Pons (tissue), 1 donor: Measurements from ENCODE around the gene ZNF529.
"Not testable (repeated sequence)": the region's sequence is repeated elsewhere in the genome, so short reads cannot be mapped to it uniquely, and the experiment has no call there.

Experiments
- DNase-seq: peaks from one replicate; pipeline ENCODE4 v3.0.0-alpha.2; 2016; ENCODE audit warnings: low spot score

The ZNF529 gene

DNA sequence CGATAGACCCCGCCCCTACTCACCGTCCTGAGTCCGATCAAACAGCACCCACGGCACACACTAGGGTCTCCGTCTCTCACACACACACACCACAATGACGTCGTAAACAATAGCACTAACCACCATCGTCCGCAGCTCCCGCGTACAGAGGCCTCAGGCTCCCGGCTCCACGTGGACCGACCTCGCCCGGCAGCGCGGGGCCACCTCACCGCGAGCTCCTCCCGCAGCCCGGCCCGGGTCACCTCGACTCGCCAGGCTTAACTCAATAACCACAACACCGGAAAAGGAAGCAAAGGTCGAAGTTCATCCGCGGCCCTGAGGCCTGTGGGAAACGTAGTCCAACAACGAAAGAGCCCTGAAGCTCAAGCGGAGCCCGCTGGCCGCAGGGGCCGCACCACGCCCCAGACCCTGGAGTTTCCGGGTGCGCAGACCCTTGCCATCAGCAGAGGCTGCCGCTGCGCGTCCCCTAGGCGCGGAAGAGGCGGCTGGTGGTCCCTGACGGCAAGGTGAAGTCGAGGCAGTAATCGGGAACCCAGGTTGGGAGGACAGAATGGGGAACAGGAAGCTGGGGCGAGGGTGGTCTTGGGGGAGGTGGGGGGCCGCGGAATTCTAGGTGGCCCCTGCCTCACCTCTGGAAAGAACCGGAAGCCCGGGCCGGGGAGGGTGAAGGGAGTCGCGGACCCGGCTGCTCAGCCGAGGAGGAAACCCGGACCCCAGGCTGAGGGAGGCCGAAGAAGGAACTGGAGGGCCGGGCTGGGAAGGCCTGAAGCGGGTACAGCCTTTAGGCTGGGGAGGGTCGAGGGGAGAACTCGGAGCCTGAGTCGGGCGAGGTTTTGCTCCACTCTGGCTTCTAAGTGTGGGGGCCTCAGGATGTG, at the start of gene ZNF529:
Gene ZNF529, minus strand, starts transcription at position 273 of the 875 bp plus-strand sequence. CDS start 946 bp downstream, outside the sequence.
- DNase-seq: peak; percentile 90

DNA sequence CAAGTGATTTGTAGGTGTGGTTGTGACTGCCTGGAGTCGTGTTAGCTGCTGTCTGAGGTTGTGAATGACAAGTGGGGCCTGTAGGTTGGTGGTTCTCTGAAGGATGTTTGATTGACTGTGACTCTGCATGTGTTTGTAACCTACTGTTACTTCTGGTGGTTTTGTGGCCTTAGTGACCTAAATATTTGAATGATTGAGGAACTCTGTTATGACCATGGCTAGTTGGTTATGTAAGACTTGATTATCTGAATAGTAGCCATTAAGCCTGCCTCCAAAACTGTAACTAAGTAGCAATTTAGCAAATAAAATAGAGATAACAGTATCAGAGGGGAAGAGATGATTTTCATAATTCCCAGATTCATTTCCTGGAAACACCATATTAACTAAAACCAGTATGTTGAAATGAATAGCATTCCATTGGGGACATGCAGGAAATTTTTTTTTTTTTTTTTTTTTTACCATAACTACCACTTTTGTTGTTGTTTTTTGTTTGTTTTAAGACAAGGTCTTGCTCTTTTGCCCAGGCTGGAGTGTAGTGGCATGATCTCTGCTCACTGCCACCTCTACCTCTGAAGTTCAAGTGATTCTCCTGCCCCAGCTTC, 32.9 kb upstream of the ZNF529 start:
- DNase-seq: no peak

DNA sequence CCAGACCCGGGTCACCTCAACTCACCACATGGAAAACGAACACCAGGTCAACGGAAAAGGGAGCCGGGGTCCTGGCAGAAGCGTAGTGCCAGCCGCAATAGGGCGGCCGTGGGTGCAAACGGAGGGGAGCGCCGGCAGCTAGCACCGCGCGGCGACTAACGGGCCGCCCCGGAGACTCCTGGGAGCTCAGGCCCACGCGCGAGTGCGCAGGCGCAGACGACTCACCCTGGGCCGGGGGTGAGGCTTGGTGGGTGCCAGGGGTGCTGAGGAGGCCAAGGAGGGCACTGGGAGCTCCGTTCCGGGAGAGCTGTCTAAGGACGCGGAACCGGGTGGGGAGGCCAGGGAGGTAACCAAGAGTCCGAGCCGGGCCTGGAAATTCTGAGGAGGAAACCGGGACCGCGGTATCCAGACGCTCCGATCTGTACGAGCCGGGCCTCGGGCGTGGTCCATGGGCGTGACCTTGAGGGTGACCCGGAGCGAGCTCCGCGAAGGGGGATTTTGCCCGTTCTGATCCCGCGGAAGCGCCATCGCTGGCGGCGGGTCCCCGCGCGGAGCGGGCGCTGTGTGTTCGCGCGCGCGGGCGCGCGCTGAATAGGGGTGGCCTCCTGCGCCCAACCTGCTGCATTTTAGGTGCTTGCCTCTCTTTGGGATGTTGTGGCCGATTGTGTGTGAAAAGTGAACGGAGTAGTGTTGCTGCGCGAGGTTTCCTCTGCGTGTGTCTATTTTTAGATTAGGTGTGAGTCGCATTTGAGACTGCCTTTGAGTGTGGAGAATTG, 32.2 kb upstream of the ZNF529 start, which contains the start of gene ZNF382:
Gene ZNF382, plus strand, starts transcription at position 213 of the 776 bp plus-strand sequence. CDS start 4,602 bp downstream, outside the sequence.
- DNase-seq: peak; percentile 56

DNA sequence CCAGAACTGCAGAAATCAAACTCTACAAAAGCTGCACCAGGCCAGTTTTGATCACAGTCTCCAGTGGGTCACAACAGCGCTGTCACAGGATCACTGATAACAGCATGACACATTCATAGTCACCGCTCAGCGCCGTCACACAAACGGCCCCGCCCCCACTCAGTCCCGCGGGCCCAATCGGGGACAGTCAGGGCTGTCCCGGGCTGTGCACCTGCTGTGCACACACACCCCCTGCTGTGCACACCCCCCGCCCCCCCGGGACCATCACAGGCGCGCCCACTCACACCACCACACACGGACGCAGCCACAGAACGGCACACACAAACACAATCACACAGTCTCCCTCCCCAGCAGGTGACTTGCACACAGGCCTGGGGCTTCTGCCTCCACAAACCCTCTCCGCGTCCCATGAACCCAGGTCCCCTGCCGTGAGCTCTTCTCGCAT, 31.6 kb upstream of the ZNF529 start:
- DNase-seq: peak; percentile 65

DNA sequence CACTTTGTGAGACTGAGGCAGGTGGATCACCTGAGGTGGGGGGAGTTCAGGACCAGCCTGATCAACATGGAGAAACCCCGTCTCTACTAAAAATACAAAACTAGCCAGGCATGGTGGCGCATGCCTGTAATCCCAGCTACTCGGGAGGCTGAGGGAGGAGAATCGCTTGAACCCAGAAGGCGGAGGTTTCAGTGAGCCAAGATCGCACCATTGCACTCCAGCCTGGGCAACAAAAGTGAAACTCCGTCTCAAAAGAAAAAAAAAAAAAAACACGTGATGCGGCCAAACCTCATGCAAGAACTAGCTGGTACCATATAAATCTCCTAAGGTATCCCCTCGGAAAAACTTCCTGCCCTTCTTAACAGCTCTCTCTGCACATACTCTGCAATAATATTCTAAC, 29.6 kb upstream of the ZNF529 start:
- not testable (repeated sequence) for DNase-seq

DNA sequence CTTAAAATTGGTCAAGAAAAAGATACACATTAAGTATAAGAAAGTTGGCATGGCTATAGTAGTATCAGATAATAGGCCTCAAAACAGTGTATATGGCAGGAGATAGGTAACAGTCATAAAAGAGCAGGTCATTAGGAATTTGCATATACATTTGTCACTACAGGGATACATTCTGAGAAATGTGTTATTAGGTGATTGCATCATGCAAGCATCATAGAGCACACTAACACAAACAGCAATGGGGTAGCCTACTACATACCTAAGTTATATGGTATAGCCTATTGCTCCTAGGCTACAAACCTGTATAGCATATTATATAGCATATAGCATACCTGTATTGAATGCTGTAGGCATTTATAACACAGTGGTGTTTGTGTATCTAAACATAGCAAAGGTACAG, 6.2 kb upstream of the ZNF529 start:
- no peak for DNase-seq

DNA sequence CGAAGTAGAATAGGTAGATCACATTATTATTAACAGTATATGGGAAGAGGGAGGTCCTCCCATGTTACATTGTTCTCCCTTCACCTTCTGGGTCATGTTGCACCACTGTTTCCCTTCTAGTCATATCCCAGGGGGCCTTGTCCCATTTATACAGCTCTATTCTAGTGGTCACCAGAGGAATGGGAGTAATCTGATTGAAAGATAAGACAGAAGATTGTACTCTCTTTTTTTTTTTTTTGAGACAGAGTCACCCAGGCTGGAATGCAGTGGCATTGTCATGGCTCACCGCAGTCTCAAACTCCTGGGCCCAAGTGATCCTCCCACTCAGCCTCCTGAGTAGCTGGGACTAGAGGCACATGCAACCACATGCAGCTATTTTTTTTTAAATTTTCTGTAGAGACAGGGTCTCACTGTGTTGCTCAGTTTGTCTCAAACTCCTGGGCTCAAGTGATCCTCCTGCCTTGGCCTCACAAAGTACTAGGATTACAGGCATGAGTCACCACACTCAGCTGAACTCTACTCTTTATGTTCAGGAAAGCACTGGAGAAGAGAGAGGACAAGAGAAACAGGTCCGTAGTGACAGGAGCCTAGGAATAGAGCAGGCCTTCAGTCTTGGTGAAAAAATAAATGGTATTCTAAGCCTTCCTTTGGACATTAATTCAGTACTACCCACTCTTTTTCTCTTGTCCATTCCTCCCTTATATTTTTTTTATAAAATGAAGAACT, 4.3 kb upstream of the ZNF529 start:
- no peak for DNase-seq

DNA sequence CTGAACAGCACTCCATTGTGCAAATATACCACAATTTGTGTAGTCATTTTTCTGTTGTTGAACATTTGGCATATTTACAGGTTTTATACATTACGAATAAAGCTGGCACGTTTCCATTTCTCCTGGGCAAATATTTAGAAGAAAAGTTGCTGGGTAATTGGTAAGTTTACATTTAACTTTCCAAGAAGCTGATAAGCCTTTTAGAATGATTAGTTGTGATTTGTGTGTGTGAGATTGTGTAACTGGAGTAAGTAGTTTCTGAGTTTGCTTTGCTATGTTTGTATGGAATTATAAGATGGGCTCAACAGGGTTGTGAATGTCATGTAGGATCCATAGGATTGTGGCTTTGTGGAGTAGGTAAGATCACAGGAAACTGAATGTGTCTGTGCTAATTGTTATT, 1.6 kb upstream of the ZNF529 start:
- no peak for DNase-seq

DNA sequence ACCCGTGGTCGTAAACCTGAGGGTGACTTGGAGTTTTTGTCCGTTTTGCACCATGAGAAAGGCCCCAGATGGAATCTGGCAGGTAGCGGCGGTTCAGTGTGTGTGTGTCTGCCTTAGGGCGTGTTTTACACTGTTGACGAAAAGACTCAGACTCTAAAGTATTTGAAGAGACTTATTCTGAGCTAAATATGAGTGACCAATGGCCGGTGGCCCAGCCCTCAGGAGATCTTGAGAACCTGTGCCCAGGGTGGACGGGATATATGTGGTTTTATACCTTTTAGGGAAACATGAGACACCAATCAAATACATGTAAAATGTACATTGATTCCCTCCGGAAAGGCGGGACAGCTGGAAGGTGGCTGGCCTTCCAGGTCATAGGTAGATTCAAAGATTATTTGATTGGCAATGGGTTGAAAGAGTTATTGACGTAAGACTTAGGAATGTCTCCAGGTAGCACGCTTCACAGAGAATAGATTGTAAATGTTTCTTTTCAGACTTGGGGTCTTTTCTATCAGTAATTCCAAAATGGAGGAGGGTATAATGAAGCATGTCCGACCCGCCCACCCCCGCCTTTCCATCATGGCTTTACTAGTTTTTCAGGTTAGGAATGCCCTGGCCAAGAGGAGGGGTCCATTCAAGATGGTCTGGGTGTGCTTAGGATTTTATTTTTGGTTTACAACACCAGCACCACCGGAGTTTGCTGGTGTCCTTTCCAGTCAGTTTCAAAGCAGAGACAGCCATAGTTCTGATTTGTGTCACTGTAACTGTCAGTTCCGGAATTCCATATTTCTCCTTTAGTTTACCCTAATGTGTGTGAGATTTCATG, 1.0 kb upstream of the ZNF529 start:
- no peak for DNase-seq

DNA sequence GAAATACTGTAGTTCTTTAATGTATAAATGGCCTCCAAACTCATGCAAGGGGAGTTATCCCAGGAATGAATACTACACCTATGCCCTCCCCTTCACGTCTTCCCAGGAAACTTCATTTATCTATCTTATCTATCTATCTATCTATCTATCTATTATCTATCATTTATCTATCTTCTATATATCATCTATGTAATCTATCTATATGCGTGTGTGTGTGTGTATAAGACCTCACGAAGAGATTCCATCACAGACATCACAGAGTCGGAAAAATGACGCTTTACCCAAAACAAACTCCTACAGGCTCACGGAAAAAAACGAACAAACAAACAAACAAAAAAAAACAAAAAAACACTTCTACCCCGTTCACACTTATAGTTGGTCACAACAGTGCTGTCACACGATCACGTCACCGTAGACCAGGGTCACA, 486 bp downstream of the ZNF529 start:
- no peak for DNase-seq

DNA sequence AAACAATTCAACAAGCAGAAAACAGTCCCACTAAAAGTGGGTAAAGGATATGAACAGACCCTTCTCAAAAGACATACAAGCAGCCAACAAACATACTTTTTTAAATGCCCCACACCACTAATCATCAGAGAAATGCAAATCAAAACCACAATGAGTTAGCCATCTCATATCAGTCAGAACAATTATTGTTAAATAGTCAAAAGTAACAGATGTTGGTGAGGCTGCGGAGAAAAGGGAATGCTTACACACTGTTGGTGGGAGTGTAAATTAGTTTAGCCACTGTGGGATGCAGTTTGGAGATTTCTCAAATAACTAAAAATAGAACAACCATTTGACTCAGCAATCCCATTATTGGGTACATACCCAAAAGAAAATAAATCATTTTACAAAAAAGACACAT, 8.7 kb downstream of the ZNF529 start:
- no peak for DNase-seq

DNA sequence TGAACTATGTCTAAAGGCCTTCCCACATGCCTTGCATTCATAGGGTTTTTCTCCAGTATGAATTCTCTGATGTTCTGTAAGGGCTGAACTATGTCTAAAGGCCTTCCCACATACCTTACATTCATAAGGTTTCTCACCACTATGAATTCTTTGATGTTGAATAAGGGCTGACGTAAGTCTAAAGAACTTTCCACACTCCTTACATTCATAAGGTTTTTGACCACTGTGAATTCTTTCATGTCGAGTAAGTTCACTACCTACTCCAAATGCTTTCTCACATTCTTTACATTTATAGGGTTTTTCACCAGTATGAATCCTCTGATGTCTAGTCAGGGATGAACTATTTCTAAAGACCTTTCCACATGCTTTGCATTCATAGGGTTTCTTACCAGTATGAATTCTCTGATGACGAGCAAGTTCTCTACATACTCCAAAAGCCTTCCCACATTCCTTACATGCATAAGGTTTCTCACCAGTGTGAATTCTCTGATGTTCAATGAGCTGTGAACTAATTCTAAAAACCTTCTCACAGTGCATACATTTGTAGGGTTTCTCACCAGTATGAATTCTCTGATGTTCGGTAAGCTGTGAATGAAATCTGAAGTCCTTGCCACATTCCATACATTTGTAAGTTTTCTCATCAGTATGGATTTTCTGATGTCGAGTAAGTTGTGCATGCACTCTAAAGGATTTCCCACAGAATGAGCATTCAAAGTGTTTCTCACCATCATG, 25.9 kb downstream of the ZNF529 start:
- no peak for DNase-seq

DNA sequence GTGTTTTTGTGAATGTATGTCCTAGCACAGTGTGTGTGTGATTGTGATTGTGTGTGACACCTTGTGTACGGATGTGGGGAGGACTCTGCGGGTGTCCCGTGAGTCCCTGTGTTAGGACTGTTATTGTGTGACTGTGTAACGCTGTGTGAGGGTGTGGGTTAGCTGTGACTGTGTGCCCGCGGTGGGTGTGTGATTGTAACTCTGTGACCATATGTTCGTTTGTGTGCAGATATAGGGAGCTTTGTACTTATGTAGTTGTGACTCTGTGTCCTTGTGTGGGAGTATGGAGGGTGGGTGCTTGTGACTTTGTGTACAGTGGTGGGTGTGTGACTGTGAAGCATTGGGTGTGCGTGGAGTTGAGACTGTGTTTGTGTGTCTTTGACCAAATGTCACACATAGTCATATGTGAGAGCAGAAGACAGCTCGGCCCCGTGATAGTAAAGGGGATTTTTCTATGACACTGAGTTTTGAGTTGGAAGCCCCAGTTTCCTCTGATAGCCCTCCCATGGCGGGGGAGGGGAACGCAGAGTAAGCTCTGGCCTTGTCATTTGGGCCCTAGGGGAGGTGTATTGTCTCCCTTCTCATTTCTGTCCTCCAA, 44.1 kb downstream of the ZNF529 start:
- DNase-seq: no peak

DNA sequence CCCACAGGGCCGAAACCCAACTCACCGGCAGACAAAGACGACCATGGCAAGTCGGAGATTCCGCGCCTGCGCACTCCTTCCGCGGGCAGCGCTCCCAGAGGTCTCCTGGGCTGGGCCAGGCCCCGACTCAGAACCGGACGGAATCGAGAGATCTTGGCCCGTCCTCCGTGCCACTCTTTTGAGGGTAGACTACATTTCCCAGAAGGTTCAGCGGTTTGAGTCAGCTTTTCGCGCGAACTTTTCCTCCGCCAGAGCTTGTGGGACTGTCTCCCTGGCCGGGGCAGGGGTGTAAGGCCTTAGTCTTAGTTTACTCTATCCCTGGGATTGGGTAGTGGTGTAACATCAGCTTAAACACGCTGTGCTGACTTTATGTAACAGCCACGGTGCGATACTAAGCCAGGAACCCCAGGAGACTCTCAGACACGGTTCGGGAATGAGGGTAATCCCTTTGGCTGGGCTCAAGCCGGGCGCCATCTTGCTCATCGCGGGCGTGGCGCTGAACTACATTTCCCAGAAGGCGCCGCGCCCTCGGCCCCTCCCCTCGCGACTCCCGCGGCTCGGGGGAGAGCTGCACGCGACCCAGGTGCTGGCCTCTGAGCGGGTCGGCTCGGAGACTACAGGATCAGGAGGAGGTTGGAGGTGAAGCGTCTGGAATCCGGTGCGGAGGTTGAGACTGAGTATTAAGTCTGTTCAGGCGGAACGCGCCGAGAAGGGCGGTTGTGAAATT, 44.7 kb downstream of the ZNF529 start, which contains the start of gene ZNF260:
Gene ZNF260, minus strand, starts transcription at position 78 of the 727 bp plus-strand sequence. CDS start 13,033 bp downstream, outside the sequence.
- peak; percentile 99 for DNase-seq

DNA sequence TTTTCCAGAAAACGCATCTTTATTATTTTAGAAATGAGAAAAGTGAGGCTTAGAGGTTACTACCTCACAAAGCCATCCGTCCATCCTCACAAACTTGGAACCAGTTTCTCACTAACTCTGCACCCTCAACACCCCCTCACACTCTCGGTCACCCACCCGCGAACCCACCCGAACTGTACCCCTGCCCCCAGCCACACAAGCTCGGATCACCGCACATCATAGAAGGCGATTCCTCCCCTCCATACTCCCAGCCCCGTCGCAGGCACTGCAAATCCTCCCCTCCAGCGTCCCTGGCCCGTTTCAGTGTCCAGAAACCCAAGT, 45.3 kb downstream of the ZNF529 start:
- DNase-seq: no peak

DNA sequence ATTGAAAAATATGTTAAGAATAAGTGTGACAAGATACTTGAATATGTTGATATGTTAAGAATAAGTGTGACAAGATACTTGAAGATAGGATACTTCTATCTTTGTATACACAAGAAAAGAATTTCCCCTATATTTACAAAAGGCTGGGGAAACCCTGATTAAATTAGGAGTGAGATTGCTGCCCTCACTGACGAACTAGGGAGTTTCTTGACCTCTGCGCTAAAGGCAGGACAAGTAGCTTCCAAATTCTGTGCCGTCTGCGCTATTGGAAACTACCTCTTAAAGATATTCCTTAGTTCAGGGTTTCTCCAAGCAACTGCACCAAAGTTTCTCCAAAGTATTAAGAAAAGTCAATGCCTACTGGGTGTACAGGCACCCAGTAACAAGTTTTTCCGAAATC, 45.8 kb downstream of the ZNF529 start:
- no peak for DNase-seq

DNA sequence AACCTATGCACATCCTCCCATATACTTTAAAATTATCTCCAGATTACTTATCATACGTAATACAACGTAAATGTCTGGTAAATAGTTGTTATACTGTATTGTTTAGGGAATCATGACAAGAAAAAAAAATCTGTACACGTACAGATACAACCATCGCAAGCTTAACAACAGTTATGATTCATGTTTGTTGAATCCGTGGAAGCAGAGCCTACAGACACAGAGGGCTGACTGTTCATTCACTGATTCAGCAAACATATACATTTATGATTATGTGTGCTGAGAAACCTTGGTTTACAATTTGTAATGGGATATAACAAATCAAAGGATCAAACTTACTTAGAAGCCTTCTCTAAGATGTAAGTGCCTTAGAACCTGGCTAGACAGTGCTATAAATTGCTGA, 46.5 kb downstream of the ZNF529 start:
- DNase-seq: no peak

DNA sequence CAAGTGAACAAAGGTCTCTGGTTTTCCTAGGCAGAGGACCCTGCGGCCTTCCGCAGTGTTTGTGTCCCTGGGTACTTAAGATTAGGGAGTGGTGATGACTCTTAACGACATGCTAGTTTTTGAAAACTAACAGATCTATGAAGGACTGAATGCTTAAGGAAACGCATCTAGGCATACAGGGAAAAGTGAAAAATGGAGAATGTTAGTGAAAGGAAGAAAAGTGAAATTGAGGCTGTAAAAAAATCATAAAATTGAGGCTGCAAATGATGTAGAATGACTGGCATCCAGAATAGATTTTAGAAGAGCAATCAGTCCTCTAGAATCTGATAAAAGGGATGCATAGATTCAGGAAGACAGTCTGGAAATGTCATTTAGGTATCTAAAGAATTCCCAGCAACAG, 48.5 kb downstream of the ZNF529 start:
- no peak for DNase-seq

DNA sequence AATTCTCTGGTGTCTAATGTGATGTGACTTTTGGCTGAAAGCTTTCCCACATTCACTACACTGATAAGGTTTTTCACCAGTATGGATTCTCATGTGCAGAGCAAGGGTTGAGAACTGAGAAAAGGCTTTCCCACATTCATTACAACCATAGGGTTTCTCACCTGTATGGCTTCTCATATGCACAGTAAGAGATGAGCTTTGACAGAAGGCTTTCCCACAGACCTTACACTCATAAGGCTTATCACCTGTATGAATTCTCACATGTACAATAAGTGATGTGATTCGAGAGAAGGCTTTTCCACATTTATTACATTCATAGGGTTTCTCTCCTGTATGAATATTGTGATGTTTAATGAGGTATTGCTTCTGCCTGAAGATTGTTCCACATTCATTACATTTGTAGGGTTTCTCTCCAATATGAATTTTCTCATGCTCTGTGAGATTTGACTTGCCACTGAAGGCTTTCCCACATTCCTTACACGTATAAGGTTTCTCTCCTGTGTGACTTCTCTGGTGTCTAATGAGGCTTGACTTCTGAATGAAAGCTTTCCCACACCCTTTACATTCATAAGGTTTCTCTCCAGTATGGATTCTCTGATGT, 59.0 kb downstream of the ZNF529 start:
- no peak for DNase-seq
